Vagina (tissue), 2 donors: ENCODE data around the gene GUCY1A2. TPM values are rescaled to one million over a fixed set of nuclear protein-coding genes. Genes with fewer than 3 reads are reported as not detected.

Source experiments
- DNase-seq, 2 donors: peaks; one replicate each; pipeline ENCODE4 v3.0.0-alpha.2; 2017; ENCODE audit errors: extremely low spot score in 2 of 2
- H3K27ac ChIP-seq: fragments of 200-600 bp; sonication (generic); one replicate; pipeline ENCODE4 v1.5.1; 2019
- H3K27me3 ChIP-seq: fragments of 200-600 bp; sonication (generic); one replicate; pipeline ENCODE4 v1.5.1; 2019
- H3K36me3 ChIP-seq, 2 donors: fragments of 200-600 bp; sonication (generic); one replicate each; pipeline ENCODE4 v1.5.1; 2017 to 2019
- H3K4me1 ChIP-seq: fragments of 200-600 bp; sonication (generic); one replicate; pipeline ENCODE4 v1.5.1; 2019
- H3K4me3 ChIP-seq, 2 donors: fragments of 200-600 bp; sonication (generic); 1 replicate in 1 of 2; 2 replicates in 1 of 2; pipeline ENCODE4 v1.5.1; 2016 to 2019
- H3K9me3 ChIP-seq: fragments of 200-600 bp; sonication (generic); one replicate; pipeline ENCODE4 v1.5.1; 2019
- CTCF ChIP-seq, 3 experiments: fragments of 450-650 bp in 2 of 3; fragments of 200-600 bp in 1 of 3; sonication (generic) in 1 of 3; IDR thresholded peaks; one replicate each; pipeline ENCODE4 v1.5.1; 2017 to 2019; ENCODE audit warnings: antibody characterized with exemption in 3 of 3, mild to moderate bottlenecking in 2 of 3, moderate library complexity in 2 of 3
- POLR2A ChIP-seq, 2 donors: fragments of 450-650 bp; IDR thresholded peaks; one replicate each; pipeline ENCODE4 v1.6.1; 2017; ENCODE audit warnings: antibody characterized with exemption in 2 of 2, mild to moderate bottlenecking in 2 of 2, moderate library complexity in 2 of 2
- POLR2AphosphoS5 ChIP-seq, 2 donors: sonication (generic); formaldehyde crosslinking; IDR thresholded peaks; one replicate each; pipeline ENCODE4 v1.9.0; 2017; ENCODE audit warnings: antibody characterized with exemption in 2 of 2, mild to moderate bottlenecking in 2 of 2, low read depth in 1 of 2; ENCODE audit not compliant: insufficient read depth in 1 of 2
- intact Hi-C: fragments of 100-400 bp; cut with DNase I; formaldehyde crosslinking; loops from one replicate; pipeline ENCODE4 v1.15.1; 2023
- total RNA-seq: library from RNA; depleted of rRNA; stranded (reverse); fragments of >200 nt; gene quantifications from one replicate; pipeline ENCODE4 v1.2.3, GENCODE V29; 2016

GUCY1A2 gene
- total RNA-seq, 1 donor from 2014 or later = 7.4 TPM

- Histone ChIP-seq H3K9me3 (no peaks in the 10 kb centered on the region), H3K36me3 (no peaks in the 10 kb centered on the region), H3K27me3 (no peaks in the 10 kb centered on the region), H3K27ac (no peak overlapping the region), H3K4me3 (no peak overlapping the region), H3K4me1 (no peaks in the 10 kb centered on the region)
- no peak for DNase-seq
- intact Hi-C loops = no loop called here
- TF ChIP-seq POLR2A (IDR thresholded peaks at IDR 0.05) = no peak
- TF ChIP-seq CTCF (IDR thresholded peaks at IDR 0.05) = no peak
- TF ChIP-seq POLR2AphosphoS5 (IDR thresholded peaks at IDR 0.05; ENCODE audit: insufficient read depth in 1 of 2, low read depth in 1 of 2) = no peak
Observed at GRCh38 chr11:106998116-106998915, 20.0 kb downstream of the GUCY1A2 start.

GRCh38 chr11:106997227-106997626 lies 21.0 kb downstream of the GUCY1A2 start:
- no peak for TF ChIP-seq CTCF (IDR thresholded peaks at IDR 0.05)
- no peak for TF ChIP-seq POLR2AphosphoS5 (IDR thresholded peaks at IDR 0.05; ENCODE audit: insufficient read depth in 1 of 2, low read depth in 1 of 2)
- TF ChIP-seq POLR2A (IDR thresholded peaks at IDR 0.05) = no peak
- Histone ChIP-seq H3K4me1 (no peaks in the 10 kb centered on the region), H3K27ac (no peak overlapping the region), H3K4me3 (no peak overlapping the region), H3K36me3 (no peaks in the 10 kb centered on the region), H3K27me3 (no peaks in the 10 kb centered on the region), H3K9me3 (no peaks in the 10 kb centered on the region)
- no peak for DNase-seq
- intact Hi-C loops = no loop called here

- H3K4me3 ChIP-seq = no peak overlapping the region
- no peak overlapping the region for H3K27ac ChIP-seq
- intact Hi-C loops = no loop called here
- no peak for TF ChIP-seq POLR2AphosphoS5 (IDR thresholded peaks at IDR 0.05; ENCODE audit: insufficient read depth in 1 of 2, low read depth in 1 of 2)
- TF ChIP-seq CTCF (IDR thresholded peaks at IDR 0.05) = no peak
- no peak for TF ChIP-seq POLR2A (IDR thresholded peaks at IDR 0.05)
- no peaks in the 10 kb centered on the region for H3K27me3 ChIP-seq
- no peaks in the 10 kb centered on the region for H3K4me1 ChIP-seq
- no peaks in the 10 kb centered on the region for H3K9me3 ChIP-seq
- no peak for DNase-seq
- H3K36me3 ChIP-seq = no peaks in the 10 kb centered on the region
Observed at GRCh38 chr11:106996691-106997090, 21.6 kb downstream of the GUCY1A2 start.

GRCh38 chr11:106990331-106990730 lies 27.9 kb downstream of the GUCY1A2 start:
- Histone ChIP-seq H3K36me3 (no peaks in the 10 kb centered on the region), H3K27me3 (no peaks in the 10 kb centered on the region), H3K4me3 (no peak overlapping the region), H3K9me3 (no peaks in the 10 kb centered on the region), H3K4me1 (peaks cover 42% of the 10 kb centered on the region), H3K27ac (peak overlapping the region; percentile 46)
- DNase-seq = no peak
- TF ChIP-seq POLR2AphosphoS5 (IDR thresholded peaks at IDR 0.05; ENCODE audit: insufficient read depth in 1 of 2, low read depth in 1 of 2) (no peak), CTCF (IDR thresholded peaks at IDR 0.05) (no peak), POLR2A (IDR thresholded peaks at IDR 0.05) (no peak)
- intact Hi-C loops = no loop called here

- peak overlapping the region; percentile 62 for H3K27ac ChIP-seq
- H3K36me3 ChIP-seq = no peaks in the 10 kb centered on the region
- H3K4me1 ChIP-seq = peaks cover 42% of the 10 kb centered on the region
- H3K4me3 ChIP-seq = no peak overlapping the region
- intact Hi-C loops = no loop called here
- no peaks in the 10 kb centered on the region for H3K27me3 ChIP-seq
- no peaks in the 10 kb centered on the region for H3K9me3 ChIP-seq
- TF ChIP-seq POLR2AphosphoS5 (IDR thresholded peaks at IDR 0.05; ENCODE audit: insufficient read depth in 1 of 2, low read depth in 1 of 2) (no peak), POLR2A (IDR thresholded peaks at IDR 0.05) (no peak), CTCF (IDR thresholded peaks at IDR 0.05) (no peak)
- no peak for DNase-seq
Observed at GRCh38 chr11:106989078-106989455, 29.2 kb downstream of the GUCY1A2 start.
